GM20000 (cell line): ENCODE measurements around the gene TIGIT.

Experiments used
- DNase-seq: peaks from one replicate; pipeline ENCODE4 v3.0.0; 2012; ENCODE audit warnings: low spot score
- CTCF ChIP-seq: IDR thresholded peaks from 2 replicates; pipeline ENCODE4 v1.5.1; 2012; ENCODE audit warnings: mild to moderate bottlenecking, control low read depth; ENCODE audit errors: extremely low read depth, missing control alignments

The TIGIT gene

GRCh38 chr3:114295946-114296345 lies 2.1 kb downstream of the TIGIT start:
- TF ChIP-seq CTCF, result no peak
- no peak for DNase-seq

GRCh38 chr3:114299421-114299820 lies 5.6 kb downstream of the TIGIT start:
- peak; percentile 18 for DNase-seq

GRCh38 chr3:114299941-114300624 lies 6.3 kb downstream of the TIGIT start:
- no peak for TF ChIP-seq CTCF
- DNase-seq, result no peak

More at GRCh38 chr3:114299421-114299820, 5.6 kb downstream of the TIGIT start:
- no peak for TF ChIP-seq CTCF

- DNase-seq, result peak; percentile 36
- no peak for TF ChIP-seq CTCF
These were observed 13.5 kb downstream of the TIGIT start for GRCh38 chr3:114307222-114307830.

- TF ChIP-seq CTCF, result no peak
- DNase-seq, result no peak
These were observed 14.0 kb downstream of the TIGIT start for GRCh38 chr3:114307832-114308231.

- no peak for DNase-seq
- no peak for TF ChIP-seq CTCF
These were observed 14.5 kb downstream of the TIGIT start for GRCh38 chr3:114308377-114308776.

- DNase-seq, result peak; percentile 62
- TF ChIP-seq CTCF, result no peak
These were observed 15.0 kb downstream of the TIGIT start for GRCh38 chr3:114308830-114309229.
